OCI-LY3 (cell line): ENCODE data around the gene PLIN4.

Experiments used
- EZH2phosphoT487 ChIP-seq: fragments of 200-600 bp; shearing (Covaris generic); IDR thresholded peaks from 2 replicates; pipeline ENCODE4 v1.6.1; 2018; ENCODE audit warnings: antibody characterized with exemption, mixed run types, low read depth
- TF ChIP-seq, protein P1 (sequence below): fragments of 200-600, 300-600 bp; sonication (generic); IDR thresholded peaks from 2 replicates; pipeline ENCODE4 v1.5.1; 2014; ENCODE audit warnings: antibody characterized with exemption, low read length, low read depth

DNA sequence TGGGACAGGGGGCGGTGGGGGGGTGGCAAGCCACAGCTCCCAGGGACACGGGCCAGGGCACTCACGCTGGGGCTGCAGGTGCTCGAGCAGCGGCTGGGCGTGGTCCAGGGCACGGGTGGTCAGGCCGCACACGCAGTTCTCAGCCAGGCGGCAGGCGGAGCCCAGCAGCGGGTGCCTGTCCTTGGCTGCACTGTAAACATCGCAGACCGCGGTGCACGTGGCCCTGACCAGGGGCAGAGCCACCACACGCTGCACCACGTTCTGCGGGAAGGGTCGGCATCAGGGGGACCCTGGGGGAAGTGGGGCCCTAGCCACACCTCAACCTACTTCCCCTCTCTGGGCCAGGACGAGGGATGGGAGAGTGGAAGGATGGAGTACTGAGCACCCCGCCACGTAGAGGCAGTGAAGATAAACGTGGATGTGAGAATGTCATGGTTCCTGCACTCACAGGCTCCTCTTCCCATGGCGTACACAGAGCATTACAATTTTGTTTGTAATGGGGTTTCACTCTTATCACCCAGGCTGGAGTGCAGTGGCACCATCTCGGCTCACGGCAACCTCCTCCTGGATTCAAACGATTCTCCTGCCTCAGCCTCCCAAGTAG is 13.4 kb upstream of the PLIN4 start:
- TF ChIP-seq, protein P1, sequence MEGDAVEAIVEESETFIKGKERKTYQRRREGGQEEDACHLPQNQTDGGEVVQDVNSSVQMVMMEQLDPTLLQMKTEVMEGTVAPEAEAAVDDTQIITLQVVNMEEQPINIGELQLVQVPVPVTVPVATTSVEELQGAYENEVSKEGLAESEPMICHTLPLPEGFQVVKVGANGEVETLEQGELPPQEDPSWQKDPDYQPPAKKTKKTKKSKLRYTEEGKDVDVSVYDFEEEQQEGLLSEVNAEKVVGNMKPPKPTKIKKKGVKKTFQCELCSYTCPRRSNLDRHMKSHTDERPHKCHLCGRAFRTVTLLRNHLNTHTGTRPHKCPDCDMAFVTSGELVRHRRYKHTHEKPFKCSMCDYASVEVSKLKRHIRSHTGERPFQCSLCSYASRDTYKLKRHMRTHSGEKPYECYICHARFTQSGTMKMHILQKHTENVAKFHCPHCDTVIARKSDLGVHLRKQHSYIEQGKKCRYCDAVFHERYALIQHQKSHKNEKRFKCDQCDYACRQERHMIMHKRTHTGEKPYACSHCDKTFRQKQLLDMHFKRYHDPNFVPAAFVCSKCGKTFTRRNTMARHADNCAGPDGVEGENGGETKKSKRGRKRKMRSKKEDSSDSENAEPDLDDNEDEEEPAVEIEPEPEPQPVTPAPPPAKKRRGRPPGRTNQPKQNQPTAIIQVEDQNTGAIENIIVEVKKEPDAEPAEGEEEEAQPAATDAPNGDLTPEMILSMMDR: no peak
- TF ChIP-seq EZH2phosphoT487: no peak
